WTC11 (cell line): Measurements from ENCODE around the gene TMTC2.

Source experiments
- NFYB ChIP-seq: sonication (generic); formaldehyde crosslinking; conservative IDR thresholded peaks from 2 replicates; pipeline ENCODE4 v1.8.0; 2022; ENCODE audit warnings: low read depth, missing genetic modification reagents
- TF ChIP-seq, protein P1 (sequence below): fragments of 200-600 bp; IDR thresholded peaks from 2 replicates; pipeline ENCODE4 v1.8.0; 2022; ENCODE audit warnings: antibody characterized with exemption
- TF ChIP-seq, protein P2 (sequence below): fragments of 250-450 bp; sonication (Bioruptor Pico); IDR thresholded peaks from 2 replicates; pipeline ENCODE4 v1.8.0; 2021; ENCODE audit warnings: mild to moderate bottlenecking

DNA sequence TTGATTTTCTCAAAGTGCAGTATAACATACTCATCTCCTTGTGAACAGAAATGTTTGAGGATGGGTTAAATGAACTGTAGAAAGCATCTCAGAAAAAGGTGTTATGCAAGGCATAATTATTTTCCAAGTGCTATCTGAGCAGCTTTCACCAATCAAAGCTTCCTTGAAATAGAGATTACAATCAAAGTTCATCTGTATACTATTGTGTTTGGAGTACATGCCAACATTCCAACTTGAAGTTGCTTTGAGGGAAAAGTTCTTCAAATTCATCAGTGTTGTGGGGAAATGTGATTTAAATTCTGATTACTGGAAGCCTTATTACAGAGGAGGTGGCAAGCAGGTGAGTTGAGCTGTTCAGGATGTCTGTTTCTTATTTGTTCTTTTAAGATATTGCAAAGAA lies 68.2 kb downstream of the TMTC2 start:
- TF ChIP-seq NFYB (CRISPR knock-in tag) = no peak
- TF ChIP-seq, protein P1, sequence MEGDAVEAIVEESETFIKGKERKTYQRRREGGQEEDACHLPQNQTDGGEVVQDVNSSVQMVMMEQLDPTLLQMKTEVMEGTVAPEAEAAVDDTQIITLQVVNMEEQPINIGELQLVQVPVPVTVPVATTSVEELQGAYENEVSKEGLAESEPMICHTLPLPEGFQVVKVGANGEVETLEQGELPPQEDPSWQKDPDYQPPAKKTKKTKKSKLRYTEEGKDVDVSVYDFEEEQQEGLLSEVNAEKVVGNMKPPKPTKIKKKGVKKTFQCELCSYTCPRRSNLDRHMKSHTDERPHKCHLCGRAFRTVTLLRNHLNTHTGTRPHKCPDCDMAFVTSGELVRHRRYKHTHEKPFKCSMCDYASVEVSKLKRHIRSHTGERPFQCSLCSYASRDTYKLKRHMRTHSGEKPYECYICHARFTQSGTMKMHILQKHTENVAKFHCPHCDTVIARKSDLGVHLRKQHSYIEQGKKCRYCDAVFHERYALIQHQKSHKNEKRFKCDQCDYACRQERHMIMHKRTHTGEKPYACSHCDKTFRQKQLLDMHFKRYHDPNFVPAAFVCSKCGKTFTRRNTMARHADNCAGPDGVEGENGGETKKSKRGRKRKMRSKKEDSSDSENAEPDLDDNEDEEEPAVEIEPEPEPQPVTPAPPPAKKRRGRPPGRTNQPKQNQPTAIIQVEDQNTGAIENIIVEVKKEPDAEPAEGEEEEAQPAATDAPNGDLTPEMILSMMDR = no peak
- TF ChIP-seq, protein P2, sequence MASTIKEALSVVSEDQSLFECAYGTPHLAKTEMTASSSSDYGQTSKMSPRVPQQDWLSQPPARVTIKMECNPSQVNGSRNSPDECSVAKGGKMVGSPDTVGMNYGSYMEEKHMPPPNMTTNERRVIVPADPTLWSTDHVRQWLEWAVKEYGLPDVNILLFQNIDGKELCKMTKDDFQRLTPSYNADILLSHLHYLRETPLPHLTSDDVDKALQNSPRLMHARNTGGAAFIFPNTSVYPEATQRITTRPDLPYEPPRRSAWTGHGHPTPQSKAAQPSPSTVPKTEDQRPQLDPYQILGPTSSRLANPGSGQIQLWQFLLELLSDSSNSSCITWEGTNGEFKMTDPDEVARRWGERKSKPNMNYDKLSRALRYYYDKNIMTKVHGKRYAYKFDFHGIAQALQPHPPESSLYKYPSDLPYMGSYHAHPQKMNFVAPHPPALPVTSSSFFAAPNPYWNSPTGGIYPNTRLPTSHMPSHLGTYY = no peak
